ENCODE measurements around the gene ARHGEF39.
"Not testable (repeated sequence)": the region's sequence is repeated elsewhere in the genome, so short reads cannot be mapped to it uniquely, and the experiment has no call there.

The ARHGEF39 gene

DNA sequence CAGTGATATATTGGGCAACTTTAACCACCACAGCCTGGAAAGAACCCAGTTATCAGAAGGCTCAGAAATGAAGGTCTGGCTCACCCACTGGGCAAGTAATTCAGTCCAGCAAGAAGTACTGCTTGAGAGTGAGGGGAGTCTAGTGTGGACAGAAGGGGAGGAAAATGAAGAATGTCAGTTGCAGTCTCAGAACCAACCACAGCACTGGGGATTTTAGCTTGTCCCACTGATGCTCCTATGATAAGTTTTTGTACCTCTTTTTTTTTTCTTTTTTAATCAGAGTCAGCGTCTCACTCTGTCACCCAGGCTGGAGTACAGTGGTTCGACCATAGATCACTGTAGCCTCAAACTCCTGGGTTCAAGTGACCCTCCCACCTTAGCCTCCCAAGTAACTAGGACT lies 37.4 kb downstream of the ARHGEF39 start:
- Histone ChIP-seq H3K27me3 (ENCODE audit: low read depth) (no peaks in the 10 kb centered on the region), H3K9me3 (no peaks in the 10 kb centered on the region), H3K4me1 (no peaks in the 10 kb centered on the region; the same call in 1 of the 2 replicates), H3K36me3 (replicated peaks) (no peaks in the 10 kb centered on the region), H3K4me3 (no peak overlapping the region)
- DNase-seq (ENCODE audit: low spot score in 2 of 2) = no peak
- in situ Hi-C loops (cut with MboI; ENCODE audit: low sequenced_read_pairs) = no loop called here

DNA sequence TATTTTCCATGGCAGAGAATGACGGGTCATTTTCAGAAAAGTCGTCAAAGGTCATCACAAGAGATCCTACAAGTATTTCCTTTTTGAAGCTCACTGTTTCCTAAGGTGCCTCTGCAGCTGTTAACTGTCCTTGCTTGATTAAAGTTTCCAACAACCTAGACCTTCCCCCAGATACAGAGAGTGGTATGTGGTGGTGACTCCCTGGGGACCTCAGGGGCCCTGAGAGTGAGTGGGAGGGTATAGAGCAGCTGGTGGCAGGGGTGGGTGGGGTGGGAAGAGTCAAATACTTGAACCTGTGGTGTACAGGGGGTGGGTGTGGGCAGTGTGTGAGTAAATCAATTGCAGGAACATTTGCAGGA lies 45.2 kb downstream of the ARHGEF39 start:
- in situ Hi-C loops (cut with MboI; ENCODE audit: low sequenced_read_pairs) = no loop called here

DNA sequence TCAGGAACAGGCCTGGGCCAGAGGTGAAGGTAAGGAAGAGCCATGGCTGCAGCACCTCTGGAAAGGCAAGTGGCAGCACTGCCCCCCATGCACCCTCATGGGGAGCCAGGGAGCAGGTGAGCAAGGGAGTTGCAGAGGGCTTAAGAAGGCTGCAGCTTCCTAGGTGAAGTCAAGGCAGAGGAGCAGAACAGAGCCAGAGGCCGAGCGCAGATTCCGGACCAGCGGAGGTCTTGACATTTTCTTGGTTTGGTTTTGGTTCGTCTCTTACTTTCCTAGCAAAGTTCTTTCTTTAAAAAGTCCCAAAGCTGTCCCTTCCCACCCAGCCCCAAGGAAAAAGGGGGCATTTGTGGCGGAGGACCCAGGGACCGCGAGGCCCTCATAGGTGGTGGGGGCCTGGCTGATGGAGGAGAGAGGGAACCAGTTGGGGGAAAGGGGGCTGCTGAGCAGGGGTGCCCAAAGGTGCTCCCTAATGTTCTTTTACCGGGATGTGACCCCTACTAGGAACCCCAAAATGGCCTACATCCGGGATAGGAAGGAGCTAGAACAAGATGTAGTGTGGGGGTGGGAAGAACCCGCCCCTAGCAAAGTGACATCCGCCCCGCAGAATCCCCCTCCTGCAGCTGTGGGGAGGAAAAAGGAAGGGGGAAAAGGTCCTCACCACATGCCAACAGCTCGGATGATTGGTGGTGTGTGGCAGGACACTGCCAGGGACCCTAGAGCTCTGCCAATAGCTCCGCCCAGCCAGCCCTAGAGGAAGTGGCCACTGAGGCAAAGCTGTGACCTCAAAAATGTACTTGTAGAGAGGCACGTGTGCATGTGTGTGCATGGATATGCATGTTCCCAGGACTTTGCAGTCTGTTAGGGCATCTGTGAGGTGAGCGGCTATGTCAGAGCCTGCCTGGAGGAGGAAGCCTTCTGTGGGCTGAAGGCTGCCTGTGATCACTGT lies 45.9 kb downstream of the ARHGEF39 start:
- Histone ChIP-seq H3K4me3 (no peak overlapping the region), H3K36me3 (replicated peaks) (no peaks in the 10 kb centered on the region), H3K4me1 (no peaks in the 10 kb centered on the region), H3K27me3 (ENCODE audit: low read depth) (peaks cover 12% of the 10 kb centered on the region; the same call in 1 of the 2 replicates), H3K9me3 (no peaks in the 10 kb centered on the region)
- DNase-seq (ENCODE audit: low spot score in 2 of 2) = no peak
- in situ Hi-C loops (cut with MboI; ENCODE audit: low sequenced_read_pairs) = no loop called here

More for the DNA sequence above, 45.2 kb downstream of the ARHGEF39 start:
- Histone ChIP-seq H3K36me3 (replicated peaks) (no peaks in the 10 kb centered on the region), H3K9me3 (no peaks in the 10 kb centered on the region), H3K4me1 (no peaks in the 10 kb centered on the region), H3K27me3 (ENCODE audit: low read depth) (peaks cover 9% of the 10 kb centered on the region; the same call in 1 of the 2 replicates), H3K4me3 (no peak overlapping the region)
- no peak for DNase-seq (ENCODE audit: low spot score in 2 of 2)

DNA sequence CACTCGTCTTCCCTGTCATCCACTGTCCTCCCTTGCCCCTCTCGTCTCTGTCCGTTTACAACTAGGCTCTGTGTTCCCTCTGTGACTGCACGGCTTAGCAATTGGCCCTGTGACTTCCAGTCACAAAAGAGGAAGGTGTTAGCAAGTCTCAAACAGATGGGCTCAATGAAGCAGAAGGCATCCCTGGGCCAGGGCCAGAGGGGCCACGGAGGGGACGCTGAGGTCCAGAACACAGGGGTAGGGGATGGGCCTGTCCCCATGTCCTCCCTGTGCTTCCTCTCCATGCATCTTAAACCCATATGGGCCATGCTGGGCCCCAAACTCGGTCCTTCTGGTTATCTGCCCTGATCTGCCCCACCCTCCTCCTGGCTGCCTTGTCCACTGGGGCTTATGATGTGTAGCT lies 46.7 kb downstream of the ARHGEF39 start, which contains the start of gene CD72:
Gene CD72, minus strand, starts transcription at position 89 of the 403 bp plus-strand sequence. CDS start 110 bp downstream, outside the sequence.
- no peaks in the 10 kb centered on the region for H3K4me1 ChIP-seq
- in situ Hi-C loops (cut with MboI; ENCODE audit: low sequenced_read_pairs) = no loop called here
- H3K4me3 ChIP-seq = no peak within 1 kb of the TSS
- H3K27me3 ChIP-seq (ENCODE audit: low read depth) = peaks cover 14% of the 10 kb centered on the region; the same call in 1 of the 2 replicates
- H3K9me3 ChIP-seq = no peaks in the 10 kb centered on the region
- no peaks in the 10 kb centered on the region for H3K36me3 ChIP-seq (replicated peaks)
- no peak for DNase-seq (ENCODE audit: low spot score in 2 of 2)

DNA sequence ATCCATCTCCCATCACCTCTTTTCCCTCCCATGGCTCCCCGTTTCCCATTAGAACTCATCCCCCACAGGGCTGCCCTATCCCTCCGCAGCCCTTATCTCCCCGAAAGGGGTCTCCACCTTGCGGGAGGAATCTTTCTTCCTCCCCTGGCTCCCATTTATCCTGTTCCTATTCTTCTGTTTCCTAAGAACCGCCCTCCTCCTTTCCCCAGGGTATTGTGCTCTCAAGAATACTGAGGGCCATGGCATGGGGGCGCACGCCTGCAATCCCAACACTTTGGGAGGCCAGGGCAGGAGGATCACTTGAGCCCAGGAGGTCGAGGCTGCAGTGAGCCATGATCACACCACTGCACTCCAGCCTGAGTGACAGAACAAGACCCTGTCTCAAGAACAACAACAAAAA lies 47.4 kb downstream of the ARHGEF39 start:
- H3K36me3 ChIP-seq (replicated peaks) = no peaks in the 10 kb centered on the region
- DNase-seq (ENCODE audit: low spot score in 2 of 2) = no peak
- H3K4me1 ChIP-seq = no peaks in the 10 kb centered on the region
- in situ Hi-C loops (cut with MboI; ENCODE audit: low sequenced_read_pairs) = no loop called here
- peaks cover 16% of the 10 kb centered on the region; the same call in 1 of the 2 replicates for H3K27me3 ChIP-seq (ENCODE audit: low read depth)
- H3K9me3 ChIP-seq = no peaks in the 10 kb centered on the region
- no peak overlapping the region for H3K4me3 ChIP-seq

DNA sequence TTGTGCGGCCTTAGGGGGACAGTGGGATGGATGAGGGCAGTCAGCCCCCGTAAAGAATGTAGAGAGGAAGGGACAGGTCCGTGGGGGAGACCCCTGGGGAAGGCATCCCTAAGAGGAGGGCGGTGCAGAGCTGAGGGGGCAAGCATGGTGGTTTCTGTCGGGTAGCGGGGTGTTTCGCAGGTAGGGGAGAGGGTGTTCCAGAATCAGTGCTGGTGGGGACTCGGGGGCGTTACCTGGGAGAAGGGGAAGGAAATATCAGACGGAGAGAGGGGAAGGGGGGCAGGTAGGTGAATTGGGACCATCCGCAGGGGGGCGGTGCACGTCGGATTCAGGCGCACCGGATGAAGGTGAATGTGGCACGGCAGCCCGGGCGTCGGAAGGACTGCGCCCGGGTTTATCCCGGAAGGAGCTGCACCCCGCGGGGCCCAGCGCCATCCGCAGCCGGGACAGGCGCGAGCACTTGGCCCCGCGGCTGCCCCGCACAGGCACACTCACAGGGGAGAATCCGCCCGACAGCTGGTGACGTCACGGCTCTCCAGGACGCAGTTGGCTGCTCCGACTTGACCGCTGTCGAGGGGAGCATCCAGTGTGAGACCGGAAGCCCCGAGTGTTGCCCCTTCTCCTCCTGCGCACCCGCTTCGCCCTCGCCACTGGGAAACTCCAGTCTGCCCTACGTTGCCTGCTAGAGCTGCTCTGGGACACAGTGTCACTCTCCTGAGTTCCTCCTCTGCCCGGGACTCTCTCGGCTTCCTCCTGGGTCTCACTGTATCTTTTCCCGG lies 48.1 kb downstream of the ARHGEF39 start:
- Histone ChIP-seq H3K4me3 (no peak overlapping the region), H3K27me3 (ENCODE audit: low read depth) (peaks cover 16% of the 10 kb centered on the region; the same call in 1 of the 2 replicates)
- DNase-seq (ENCODE audit: low spot score in 2 of 2) = peak in 1 of 2 experiments; percentile 35

DNA sequence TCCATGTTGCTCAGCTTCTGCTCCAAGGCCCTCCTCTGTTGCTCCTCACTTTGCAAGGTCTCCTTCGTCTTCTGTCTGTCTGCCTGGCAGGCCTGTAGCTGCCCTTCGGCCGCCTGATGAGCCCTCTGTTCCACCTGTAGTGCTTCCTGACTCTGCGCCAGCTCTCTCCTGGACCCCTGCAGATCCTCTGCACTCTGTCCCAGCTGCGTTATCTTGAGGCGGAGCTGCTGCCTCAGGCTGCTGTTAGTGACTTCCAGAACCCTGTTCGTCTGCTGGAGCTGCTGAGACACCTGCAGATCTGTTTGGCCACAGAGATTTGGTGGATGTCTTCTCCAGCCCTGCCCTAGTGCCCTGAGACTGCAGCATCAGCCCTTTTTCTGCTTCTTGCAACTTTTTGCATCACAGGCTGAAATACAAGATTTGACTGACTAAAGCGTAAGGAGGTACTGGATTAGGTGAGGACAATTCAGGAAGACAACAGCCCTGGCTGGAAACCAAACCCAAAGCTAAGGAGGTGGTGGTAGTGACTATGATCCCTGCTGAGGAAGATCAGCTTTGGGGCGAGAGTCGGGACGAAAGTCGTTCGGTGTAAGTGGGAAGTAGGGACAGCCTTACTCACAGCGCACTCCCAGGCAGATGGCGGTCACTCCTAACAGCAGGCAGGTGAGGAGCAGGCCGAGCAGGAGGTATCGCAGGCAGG lies 48.9 kb downstream of the ARHGEF39 start:
- H3K27me3 ChIP-seq (ENCODE audit: low read depth) = peaks cover 16% of the 10 kb centered on the region; the same call in 1 of the 2 replicates
- in situ Hi-C loops (cut with MboI; ENCODE audit: low sequenced_read_pairs) = no loop called here

More for the DNA sequence above, 48.1 kb downstream of the ARHGEF39 start:
- in situ Hi-C loops (cut with MboI; ENCODE audit: low sequenced_read_pairs) = no loop called here
- Histone ChIP-seq H3K9me3 (no peaks in the 10 kb centered on the region), H3K4me1 (no peaks in the 10 kb centered on the region), H3K36me3 (replicated peaks) (no peaks in the 10 kb centered on the region)

DNA sequence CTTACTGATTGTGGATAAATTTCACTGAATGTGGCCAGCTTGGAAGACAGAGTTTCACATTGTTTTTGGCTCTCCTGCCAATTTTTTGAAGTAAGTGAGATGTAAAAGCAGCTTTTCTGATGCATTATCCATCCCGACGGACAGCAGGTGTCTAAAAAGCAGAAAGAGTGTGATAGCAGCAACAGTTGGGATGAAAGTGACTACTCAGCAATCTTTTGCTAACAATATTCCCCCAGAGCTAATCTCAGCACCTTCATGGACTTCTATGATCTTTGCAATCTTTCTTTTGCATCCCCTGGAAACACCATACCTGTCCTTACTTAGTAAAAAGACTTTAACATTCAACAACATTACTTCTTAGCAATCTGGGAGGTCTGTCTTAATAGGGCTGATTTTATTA lies 52.2 kb downstream of the ARHGEF39 start:
- Histone ChIP-seq H3K27me3 (ENCODE audit: low read depth) (peaks cover 16% of the 10 kb centered on the region; the same call in 1 of the 2 replicates), H3K36me3 (replicated peaks) (peaks cover 5% of the 10 kb centered on the region), H3K9me3 (no peaks in the 10 kb centered on the region), H3K4me1 (no peaks in the 10 kb centered on the region), H3K4me3 (no peak overlapping the region)
- DNase-seq (ENCODE audit: low spot score in 2 of 2) = no peak
- in situ Hi-C loops (cut with MboI; ENCODE audit: low sequenced_read_pairs) = no loop called here

More for the DNA sequence above, 48.9 kb downstream of the ARHGEF39 start:
- no peak overlapping the region for H3K4me3 ChIP-seq
- DNase-seq (ENCODE audit: low spot score in 2 of 2) = no peak
- H3K9me3 ChIP-seq = no peaks in the 10 kb centered on the region
- H3K36me3 ChIP-seq (replicated peaks) = no peaks in the 10 kb centered on the region
- no peaks in the 10 kb centered on the region for H3K4me1 ChIP-seq

DNA sequence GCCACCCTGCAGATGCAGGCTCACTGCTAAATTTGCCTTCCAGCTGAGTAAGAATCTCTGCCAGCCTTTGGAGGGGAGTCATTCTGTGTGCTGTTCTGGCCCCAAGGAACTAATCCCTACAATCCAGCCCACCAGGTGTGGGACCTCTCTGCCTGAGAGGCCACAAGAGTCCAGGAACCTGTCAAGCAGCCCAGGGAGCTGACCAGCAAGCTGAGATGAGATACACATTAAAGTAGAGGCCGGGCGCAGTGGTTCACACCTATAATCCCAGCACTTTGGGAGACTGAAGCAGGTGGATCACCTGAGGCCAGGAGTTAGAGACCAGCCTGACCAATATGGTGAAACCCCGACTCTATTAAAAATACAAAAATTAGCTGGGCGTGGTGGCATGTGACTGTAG lies 52.9 kb downstream of the ARHGEF39 start:
- DNase-seq (ENCODE audit: low spot score in 2 of 2); H3K36me3 ChIP-seq (replicated peaks); H3K4me3 ChIP-seq; H3K9me3 ChIP-seq; in situ Hi-C loops (cut with MboI; ENCODE audit: low sequenced_read_pairs); H3K4me1 ChIP-seq: not testable (repeated sequence)
- H3K27me3 ChIP-seq (ENCODE audit: low read depth) = peaks cover 13% of the 10 kb centered on the region; the same call in 1 of the 2 replicates

DNA sequence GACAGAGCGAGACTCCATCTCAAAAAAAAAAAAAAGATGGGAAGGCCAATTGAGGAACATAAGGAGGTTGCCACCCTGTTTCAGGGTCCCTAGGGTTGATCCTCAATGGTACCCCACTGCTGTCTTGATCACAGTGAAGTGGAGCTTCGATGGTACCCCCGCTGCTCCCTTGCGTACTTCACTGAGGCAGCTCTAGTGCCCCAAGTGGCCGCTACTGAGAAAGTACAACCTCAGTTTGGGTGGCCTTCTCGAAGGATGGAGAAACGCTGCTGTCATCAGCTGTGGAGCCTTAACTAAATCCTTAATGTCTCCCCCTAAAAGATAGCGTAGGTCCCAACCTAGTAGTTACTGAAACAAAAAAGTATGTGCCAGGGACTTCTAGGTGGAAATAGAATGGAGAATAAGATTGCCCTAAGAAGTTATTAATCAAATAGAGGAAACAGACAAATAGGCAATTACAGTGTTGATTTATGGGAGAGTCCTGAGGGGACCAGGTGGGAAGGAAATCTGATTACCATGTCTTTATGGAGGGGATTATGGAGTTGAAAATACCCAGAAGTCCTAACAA lies 53.7 kb downstream of the ARHGEF39 start:
- Histone ChIP-seq H3K4me3 (no peak overlapping the region), H3K27me3 (ENCODE audit: low read depth) (peaks cover 9% of the 10 kb centered on the region; the same call in 1 of the 2 replicates), H3K4me1 (peaks cover 6% of the 10 kb centered on the region), H3K36me3 (replicated peaks) (peaks cover 5% of the 10 kb centered on the region), H3K9me3 (no peaks in the 10 kb centered on the region)
- peak; percentile 22 to 67 for DNase-seq (ENCODE audit: low spot score in 2 of 2)
- in situ Hi-C loops (cut with MboI; ENCODE audit: low sequenced_read_pairs) = no loop called here

DNA sequence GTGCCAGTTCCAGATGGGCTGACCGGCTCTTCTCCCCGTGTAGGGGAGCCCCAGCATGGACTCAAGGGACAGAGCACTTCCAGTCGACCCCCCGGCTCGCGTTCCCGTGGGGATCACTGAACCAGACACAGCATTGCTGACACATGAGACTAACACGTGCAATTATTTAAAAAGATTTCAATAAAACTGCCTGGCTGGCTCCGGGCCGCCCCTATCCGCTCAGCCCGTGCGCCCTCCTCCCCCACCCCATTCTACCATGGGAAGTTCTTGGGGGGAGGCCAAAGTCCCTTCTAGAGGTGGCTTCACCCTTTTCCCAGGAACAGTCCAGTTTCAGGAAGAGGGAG lies 55.2 kb downstream of the ARHGEF39 start:
- H3K9me3 ChIP-seq = no peaks in the 10 kb centered on the region
- H3K36me3 ChIP-seq (replicated peaks) = peaks cover 5% of the 10 kb centered on the region
- peaks cover 8% of the 10 kb centered on the region for H3K4me1 ChIP-seq
- DNase-seq (ENCODE audit: low spot score in 2 of 2) = no peak
- H3K27me3 ChIP-seq (ENCODE audit: low read depth) = peaks cover 7% of the 10 kb centered on the region; the same call in 1 of the 2 replicates
- in situ Hi-C loops (cut with MboI; ENCODE audit: low sequenced_read_pairs) = no loop called here
- no peak overlapping the region for H3K4me3 ChIP-seq
